Measurements from ENCODE around the gene CYLD.
A peak's percentile ranks its signal among the peaks of the same experiment; 100 is the strongest.

CYLD gene

GRCh38 chr16:50741781-50742575, at the start of gene CYLD:
TSS of gene CYLD (plus strand) at chr16:50742086. CDS start at chr16:50749699, 7,613 bp downstream.
- DNase-seq: peak; percentile 97

DNA sequence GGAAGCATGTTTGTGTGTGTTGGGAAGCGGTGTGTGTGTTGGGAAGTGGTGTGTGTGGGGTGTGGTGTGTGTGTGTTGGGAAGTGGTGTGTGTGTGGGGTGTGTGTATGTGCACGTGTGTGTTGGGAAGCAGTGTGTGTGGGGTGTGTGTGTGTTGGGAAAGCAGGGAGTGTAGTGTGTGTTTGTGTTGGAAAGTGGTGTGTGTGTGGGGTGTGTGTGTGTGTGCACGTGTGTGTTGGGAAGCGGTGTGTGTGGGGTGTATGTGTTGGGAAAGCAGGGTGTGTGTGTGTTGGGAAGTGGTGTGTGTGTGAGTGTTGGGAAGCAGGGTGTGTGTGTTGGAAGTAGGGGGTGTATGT, 49.3 kb upstream of the CYLD start:
- DNase-seq: no peak

GRCh38 chr16:50692999-50693781, 48.7 kb upstream of the CYLD start, which contains the start of gene NOD2:
TSS of gene NOD2 (plus strand) at chr16:50693606. CDS start at chr16:50699496, 5,890 bp downstream.
- DNase-seq: no peak

DNA sequence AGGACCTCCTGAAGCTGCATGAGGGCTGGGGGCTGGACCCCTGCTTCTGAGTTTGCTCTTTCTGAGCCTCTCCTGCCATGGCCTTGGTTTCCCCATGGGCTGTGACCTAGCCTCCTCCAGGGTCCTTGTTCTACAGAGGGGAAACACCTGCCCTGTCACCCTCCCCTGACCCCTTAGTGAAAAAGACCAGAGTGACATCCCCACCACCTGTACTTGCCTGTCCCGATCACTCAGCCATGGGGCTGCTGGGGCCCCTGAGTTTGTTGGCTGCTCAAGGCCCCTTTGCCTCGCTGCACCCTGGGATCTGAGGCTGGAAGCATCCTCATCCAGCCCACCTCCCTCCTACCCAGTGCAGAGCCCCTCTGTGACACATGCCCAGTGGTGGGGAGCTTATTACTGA, 47.7 kb upstream of the CYLD start:
- no peak for DNase-seq

- DNase-seq: no peak
These were observed 46.6 kb upstream of the CYLD start for GRCh38 chr16:50695017-50696000.

DNA sequence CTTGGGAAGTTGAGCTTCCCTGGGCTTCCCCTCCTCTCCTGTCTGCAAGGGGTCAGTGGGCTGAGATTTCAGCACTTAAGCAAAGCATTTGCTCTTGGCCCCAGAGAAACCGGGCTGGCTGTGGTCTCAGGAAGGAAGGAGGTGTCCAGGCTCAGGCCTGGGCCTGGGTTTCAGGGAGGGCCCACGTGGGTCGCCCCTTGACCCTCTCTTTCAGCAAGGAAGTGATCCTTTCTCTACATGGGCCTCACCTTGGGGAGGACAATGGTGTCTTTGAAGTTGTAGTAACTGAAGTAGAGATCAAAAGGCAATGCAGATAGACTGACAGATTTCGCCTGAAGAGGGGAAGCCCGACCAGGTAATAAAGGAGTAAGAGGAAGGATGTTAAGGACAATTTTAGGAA, 45.8 kb upstream of the CYLD start:
- DNase-seq: no peak

DNA sequence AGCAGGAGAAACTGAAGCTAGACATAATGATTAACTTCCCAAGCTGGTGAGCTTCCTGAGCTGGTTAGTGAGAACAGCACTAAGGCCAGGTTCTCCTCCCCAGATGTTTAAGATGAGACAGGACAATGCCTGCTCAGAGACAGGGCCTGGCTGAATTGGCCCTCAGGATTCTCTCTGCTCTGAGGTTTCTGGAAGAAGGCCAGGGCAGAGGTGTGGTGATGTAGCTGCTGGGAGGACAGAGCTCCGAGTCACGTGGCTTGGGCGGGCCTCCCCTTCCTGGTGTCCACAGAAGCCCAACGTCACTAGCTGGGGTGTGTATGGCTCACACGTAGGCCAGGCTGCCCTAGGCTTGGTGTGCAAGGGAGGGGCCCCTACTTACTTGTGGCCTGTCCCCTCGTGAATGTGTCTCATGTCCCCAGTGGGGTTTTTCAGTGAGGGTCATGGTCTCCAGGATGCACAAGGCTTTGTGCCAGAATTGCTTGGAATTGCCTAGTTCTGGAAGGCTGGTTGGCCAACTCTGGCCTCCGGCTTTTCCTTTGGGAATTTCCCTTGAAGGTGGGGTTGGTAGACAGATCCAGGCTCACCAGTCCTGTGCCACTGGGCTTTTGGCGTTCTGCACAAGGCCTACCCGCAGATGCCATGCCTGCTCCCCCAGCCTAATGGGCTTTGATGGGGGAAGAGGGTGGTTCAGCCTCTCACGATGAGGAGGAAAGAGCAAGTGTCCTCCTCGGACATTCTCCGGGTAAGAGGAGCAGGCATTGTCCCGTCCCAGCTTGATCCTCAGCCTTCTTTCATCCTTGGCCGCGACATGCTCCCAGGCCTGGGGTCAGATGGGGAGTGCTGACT, 45.1 kb upstream of the CYLD start:
- DNase-seq: no peak

DNA sequence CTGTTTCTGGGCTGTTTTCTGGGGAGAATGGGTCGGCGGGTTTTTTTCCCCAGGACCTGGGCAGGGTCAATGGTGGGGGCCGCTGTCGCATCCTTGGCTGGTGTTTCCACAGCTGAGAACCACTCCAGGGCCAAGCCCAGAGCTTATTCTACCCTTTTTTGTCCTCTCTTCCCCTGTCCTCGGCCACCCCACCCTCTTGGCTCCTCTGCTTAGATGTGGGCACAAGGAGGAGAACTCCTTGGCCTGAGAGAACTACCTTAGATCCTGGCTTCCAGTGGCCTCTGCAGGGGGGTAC, 44.5 kb upstream of the CYLD start:
- DNase-seq: no peak

- no peak for DNase-seq
These were observed 43.8 kb upstream of the CYLD start for GRCh38 chr16:50697881-50698767.

DNA sequence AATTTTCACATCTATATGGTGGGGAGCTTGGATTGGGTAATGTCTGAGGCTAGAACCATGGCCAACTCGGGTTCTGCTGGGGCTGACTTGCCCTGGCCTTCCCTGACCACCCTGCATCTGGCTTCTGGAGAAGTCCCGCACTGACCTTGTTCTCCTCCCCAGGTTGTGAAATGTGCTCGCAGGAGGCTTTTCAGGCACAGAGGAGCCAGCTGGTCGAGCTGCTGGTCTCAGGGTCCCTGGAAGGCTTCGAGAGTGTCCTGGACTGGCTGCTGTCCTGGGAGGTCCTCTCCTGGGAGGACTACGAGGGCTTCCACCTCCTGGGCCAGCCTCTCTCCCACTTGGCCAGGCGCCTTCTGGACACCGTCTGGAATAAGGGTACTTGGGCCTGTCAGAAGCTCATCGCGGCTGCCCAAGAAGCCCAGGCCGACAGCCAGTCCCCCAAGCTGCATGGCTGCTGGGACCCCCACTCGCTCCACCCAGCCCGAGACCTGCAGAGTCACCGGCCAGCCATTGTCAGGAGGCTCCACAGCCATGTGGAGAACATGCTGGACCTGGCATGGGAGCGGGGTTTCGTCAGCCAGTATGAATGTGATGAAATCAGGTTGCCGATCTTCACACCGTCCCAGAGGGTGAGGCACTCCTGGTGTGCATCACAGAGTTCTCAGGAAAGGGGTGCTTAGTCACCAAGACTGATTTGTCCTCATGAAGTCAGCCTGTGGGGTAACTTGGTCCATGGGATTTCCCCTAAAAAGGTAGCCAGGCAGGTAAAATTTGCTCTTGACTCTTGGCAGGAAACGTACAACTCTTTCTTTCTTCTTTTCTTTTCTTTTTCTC, 42.3 kb upstream of the CYLD start:
- DNase-seq: no peak

DNA sequence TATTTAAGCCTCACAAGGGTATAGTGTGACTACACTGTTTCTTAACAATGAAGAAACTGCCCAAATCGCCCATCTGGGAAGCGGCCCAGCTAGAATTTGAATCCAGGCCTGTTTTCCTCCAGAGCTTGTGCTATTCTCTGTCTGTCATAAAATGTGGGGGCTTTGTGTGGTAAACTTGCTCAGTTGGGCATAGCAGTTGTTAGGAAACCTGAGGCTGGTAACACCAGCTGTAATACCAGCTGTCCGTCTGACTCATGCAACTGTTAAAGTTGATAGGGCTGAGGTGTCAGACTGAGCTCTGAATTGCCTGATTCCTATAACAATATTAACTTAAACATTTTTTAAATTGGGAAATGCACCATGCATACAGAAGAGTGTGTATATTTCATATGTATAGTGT, 39.2 kb upstream of the CYLD start:
- no peak for DNase-seq

GRCh38 chr16:50704245-50704644, 37.6 kb upstream of the CYLD start:
- no peak for DNase-seq

DNA sequence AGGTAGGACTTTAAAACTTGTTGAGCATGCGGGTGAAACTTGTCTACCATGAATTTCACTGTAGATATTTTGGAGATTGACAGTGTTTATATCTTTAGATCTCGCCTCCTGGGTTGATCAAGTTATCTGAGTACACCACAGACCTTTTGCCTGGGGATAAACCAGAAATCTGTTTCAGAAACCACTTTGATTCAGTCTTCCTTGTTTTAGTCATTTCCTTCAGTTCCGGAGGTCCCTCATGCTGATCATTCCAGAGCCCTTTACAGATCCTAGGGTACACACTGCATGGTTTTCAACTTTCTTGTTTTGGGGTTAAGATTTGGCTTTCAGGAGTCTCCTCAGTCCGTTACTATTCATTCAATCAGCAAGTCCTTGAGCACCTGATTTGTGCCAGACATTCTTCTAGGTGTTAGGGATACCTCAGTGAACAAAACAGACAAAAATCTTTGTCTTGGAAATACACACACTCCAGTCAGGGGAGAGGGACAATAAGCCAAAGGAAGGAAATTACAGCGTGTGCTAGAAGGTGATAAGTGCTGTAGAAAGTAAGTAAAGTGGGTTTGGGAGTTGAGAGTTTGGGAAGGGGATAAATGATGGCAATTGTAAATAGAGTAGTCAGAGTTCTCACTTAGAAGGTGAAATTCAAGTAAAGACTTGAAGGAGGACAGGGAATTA, 36.3 kb upstream of the CYLD start:
- no peak for DNase-seq

GRCh38 chr16:50706250-50706649, 35.6 kb upstream of the CYLD start:
- DNase-seq: no peak

GRCh38 chr16:50708373-50709060, 33.4 kb upstream of the CYLD start:
- no peak for DNase-seq

DNA sequence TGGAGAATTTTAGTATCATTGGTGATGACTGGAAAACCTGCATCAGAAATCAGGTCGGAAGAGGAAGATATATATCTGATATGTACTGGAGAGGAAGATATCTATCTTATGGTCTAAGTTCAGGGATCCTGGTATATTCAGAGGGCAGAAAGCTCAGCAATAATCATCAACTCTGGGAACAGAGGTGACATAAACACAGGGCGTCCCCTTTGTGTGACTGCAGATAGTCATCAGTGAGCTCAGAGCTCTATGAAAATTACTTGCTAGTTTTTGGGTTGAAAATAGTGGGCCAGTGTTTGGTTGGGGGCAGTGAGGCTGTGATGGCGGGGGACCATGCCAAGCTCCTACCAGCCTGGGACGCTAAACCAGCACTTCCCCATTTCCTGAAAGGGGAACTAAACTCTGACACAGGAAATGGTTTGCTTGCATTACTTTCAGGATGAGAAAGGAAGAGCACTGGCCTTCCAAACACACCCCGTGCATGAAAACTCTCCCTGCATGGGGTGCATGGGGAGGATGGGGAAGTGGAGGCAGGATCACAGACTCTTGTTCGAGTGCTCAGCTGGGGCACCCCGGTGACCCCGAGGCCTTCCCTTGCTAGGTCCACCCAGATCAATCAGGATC, 32.7 kb upstream of the CYLD start:
- peak; percentile 75 for DNase-seq

- no peak for DNase-seq
These were observed 31.9 kb upstream of the CYLD start for GRCh38 chr16:50709980-50710379.

DNA sequence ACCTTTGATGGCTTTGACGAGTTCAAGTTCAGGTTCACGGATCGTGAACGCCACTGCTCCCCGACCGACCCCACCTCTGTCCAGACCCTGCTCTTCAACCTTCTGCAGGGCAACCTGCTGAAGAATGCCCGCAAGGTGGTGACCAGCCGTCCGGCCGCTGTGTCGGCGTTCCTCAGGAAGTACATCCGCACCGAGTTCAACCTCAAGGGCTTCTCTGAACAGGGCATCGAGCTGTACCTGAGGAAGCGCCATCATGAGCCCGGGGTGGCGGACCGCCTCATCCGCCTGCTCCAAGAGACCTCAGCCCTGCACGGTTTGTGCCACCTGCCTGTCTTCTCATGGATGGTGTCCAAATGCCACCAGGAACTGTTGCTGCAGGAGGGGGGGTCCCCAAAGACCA, 30.8 kb upstream of the CYLD start:
- DNase-seq: no peak
